Activated CD8-positive, alpha-beta T cell treated with anti-CD3 and anti-CD28 coated beads for 36 hours (primary cell): ENCODE data around the gene MPPED1. TPM values are rescaled to one million over a fixed set of nuclear protein-coding genes. Genes with fewer than 3 reads are reported as not detected.

Experiments used
- ATAC-seq: fragments of 200-7000 bp; cut with Tn5 transposase; one replicate; pipeline ENCODE4 v1.10.0; 2021; ENCODE audit warnings: mild to moderate bottlenecking, moderate library complexity
- CTCF ChIA-PET: fragments of 350-600 bp; sonication (Branson Sonifier 250); formaldehyde crosslinking; loops from one replicate; lab custom pipeline; 2021; ENCODE audit warnings: antibody characterized with exemption; lab: Charles Lee
- POLR2A ChIA-PET: fragments of 350-600 bp; sonication (Branson Sonifier 250); formaldehyde crosslinking; loops from one replicate; lab custom pipeline; 2021; ENCODE audit warnings: antibody characterized with exemption; lab: Charles Lee
- DNase-seq: peaks from one replicate; pipeline ENCODE4 v3.0.0-alpha.2; 2020
- H3K27ac Mint-ChIP-seq: one replicate; pipeline ENCODE4 v1.8.0; 2021; ENCODE audit warnings: mild to moderate bottlenecking, mixed read lengths
- H3K27me3 Mint-ChIP-seq: one replicate; pipeline ENCODE4 v1.8.0; 2021; ENCODE audit warnings: mixed read lengths
- H3K36me3 Mint-ChIP-seq: one replicate; pipeline ENCODE4 v1.8.0; 2021; ENCODE audit warnings: low read depth, mixed read lengths
- H3K4me1 Mint-ChIP-seq: one replicate; pipeline ENCODE4 v1.8.0; 2021; ENCODE audit warnings: low read depth, mixed read lengths
- H3K4me3 Mint-ChIP-seq: one replicate; pipeline ENCODE4 v1.8.0; 2021; ENCODE audit warnings: mild to moderate bottlenecking, moderate library complexity, mixed read lengths
- H3K9me3 Mint-ChIP-seq: one replicate; pipeline ENCODE4 v1.8.0; 2021; ENCODE audit warnings: mixed read lengths
- intact Hi-C: fragments of 100-400 bp; cut with micrococcal nuclease; formaldehyde crosslinking; loops from one replicate; pipeline ENCODE4 v1.10.0; 2022
- total RNA-seq, 2 experiments: library from RNA; stranded (reverse); gene quantifications; one replicate each; pipeline ENCODE4 v1.2.3, GENCODE V29; 2021
- TF ChIP-seq, protein P1 (sequence below): fragments of 200-600 bp; IDR thresholded peaks from one replicate; pipeline ENCODE4 v1.8.0; 2022; ENCODE audit warnings: antibody characterized with exemption, mild to moderate bottlenecking

Gene MPPED1
- total RNA-seq, 2 experiments from 2014 or later = not detected

GRCh38 chr22:43474161-43475101, 62.6 kb downstream of the MPPED1 start:
- no peaks in the 10 kb centered on the region for H3K36me3 Mint-ChIP-seq
- H3K4me1 Mint-ChIP-seq = no peaks in the 10 kb centered on the region
- H3K9me3 Mint-ChIP-seq = no peaks in the 10 kb centered on the region
- intact Hi-C loops = no loop called here
- ChIA-PET POLR2A (no interaction called here), CTCF (no interaction called here)
- no peak overlapping the region for H3K27ac Mint-ChIP-seq
- ATAC-seq = no peak
- no peak overlapping the region for H3K4me3 Mint-ChIP-seq
- H3K27me3 Mint-ChIP-seq = peaks cover 7% of the 10 kb centered on the region
- DNase-seq = no peak
- TF ChIP-seq, protein P1, sequence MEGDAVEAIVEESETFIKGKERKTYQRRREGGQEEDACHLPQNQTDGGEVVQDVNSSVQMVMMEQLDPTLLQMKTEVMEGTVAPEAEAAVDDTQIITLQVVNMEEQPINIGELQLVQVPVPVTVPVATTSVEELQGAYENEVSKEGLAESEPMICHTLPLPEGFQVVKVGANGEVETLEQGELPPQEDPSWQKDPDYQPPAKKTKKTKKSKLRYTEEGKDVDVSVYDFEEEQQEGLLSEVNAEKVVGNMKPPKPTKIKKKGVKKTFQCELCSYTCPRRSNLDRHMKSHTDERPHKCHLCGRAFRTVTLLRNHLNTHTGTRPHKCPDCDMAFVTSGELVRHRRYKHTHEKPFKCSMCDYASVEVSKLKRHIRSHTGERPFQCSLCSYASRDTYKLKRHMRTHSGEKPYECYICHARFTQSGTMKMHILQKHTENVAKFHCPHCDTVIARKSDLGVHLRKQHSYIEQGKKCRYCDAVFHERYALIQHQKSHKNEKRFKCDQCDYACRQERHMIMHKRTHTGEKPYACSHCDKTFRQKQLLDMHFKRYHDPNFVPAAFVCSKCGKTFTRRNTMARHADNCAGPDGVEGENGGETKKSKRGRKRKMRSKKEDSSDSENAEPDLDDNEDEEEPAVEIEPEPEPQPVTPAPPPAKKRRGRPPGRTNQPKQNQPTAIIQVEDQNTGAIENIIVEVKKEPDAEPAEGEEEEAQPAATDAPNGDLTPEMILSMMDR = no peak

DNA sequence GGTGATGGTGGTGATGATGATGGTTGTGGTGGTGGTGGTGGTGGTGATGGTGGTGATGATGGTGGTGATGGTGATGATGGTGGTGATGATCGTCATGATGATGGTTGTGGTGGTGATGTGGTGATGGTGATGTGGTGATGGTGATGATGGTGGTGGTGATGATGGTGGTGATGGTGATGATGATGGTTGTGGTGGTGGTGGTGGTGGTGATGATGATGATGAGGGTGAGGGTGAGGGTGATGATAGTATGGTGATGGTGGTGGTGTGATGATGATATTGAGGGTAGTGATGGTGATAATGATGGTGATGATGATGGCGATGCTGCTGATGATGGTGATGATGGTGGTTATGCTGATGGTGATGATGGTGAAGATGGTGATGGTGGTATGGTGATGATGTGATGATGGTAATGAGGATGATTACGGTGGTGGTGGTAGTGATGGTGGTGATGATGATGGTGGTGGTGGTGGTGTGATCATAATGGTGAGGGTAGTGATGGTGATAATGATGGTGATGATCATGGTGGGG, 63.8 kb downstream of the MPPED1 start:
- ATAC-seq (no peak), DNase-seq (no peak)
- ChIA-PET CTCF (no interaction called here), POLR2A (no interaction called here)
- H3K27me3 Mint-ChIP-seq = peaks cover 2% of the 10 kb centered on the region
- intact Hi-C loops = no loop called here
- H3K9me3 Mint-ChIP-seq = no peaks in the 10 kb centered on the region
- H3K4me1 Mint-ChIP-seq = peaks cover 5% of the 10 kb centered on the region
- H3K36me3 Mint-ChIP-seq = no peaks in the 10 kb centered on the region
- H3K4me3 Mint-ChIP-seq = no peak overlapping the region
- no peak overlapping the region for H3K27ac Mint-ChIP-seq
- TF ChIP-seq, protein P1 = no peak

DNA sequence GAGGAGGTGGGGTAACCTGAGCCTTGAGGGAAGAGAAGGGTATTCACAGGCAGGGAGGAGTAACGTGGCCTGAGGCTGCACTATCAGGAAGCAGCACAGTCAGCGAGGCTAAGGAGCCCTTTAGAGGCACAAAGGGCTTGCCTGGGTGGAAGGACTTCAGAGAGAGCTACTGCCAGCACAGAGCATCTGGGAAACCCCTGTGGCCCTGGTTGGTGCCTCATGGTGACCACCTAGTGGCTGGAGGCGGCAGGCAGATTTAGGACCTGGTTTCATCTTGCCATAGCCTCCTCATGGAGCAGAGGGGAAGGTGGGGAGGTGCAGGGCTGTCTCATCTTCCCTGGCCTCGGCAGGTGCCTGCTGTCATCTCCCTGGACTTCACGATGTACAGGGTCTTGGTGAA, 64.5 kb downstream of the MPPED1 start:
- Mint-ChIP-seq H3K36me3 (no peaks in the 10 kb centered on the region), H3K27ac (no peak overlapping the region), H3K4me1 (peaks cover 8% of the 10 kb centered on the region), H3K9me3 (no peaks in the 10 kb centered on the region), H3K4me3 (no peak overlapping the region), H3K27me3 (peaks cover 2% of the 10 kb centered on the region)
- TF ChIP-seq, protein P1 = no peak
- POLR2A ChIA-PET = no interaction called here
- intact Hi-C loops = no loop called here
- DNase-seq = no peak
- CTCF ChIA-PET = no interaction called here
- ATAC-seq = no peak

DNA sequence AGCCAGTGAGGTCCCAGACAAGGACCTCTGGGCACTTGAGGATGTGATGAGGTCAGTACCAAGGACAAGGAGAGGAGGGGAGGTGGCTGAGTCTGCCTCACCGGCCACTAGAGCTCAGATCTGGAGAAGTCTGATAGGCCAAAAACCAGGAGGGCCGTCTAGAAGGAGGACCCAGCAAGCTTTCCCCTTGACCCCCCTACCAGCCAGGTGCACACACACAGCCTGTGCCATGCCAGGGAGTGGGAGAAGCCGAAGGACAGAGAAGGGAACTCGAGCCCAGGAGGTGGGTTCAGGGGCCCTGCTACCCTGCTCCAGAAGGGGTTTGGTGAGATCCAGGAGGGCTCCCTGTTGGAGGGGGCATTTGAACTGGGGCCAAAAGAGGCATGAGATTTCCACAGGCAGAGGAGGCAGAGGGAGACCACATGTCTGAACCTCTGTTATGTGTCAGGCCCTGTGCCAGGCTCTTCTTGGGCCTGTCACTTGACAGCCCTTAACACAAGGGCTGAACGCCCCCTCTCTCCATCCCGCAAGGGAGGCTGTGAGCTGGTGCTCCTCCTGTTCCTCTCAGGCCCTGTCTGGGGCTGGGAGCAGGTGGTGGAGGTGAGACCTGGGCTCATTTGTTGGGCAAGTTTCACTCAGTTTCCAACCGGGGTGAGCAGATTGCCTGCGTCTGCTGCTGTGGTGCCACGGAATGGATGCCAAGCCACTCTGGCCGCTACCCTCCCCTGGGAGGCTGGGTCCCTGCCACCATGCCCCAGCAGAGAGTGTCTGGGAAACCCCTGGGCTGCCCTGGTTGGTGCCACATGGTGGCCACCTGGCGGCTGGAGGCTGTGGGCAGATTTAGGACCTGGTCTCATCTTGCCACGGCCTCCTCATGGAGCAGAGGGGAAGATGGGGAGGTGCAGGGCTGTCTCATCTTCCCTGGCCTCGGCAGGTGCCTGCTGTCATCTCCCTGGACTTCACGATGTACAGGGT, 65.2 kb downstream of the MPPED1 start:
- DNase-seq (no peak), ATAC-seq (no peak)
- peaks cover 2% of the 10 kb centered on the region for H3K27me3 Mint-ChIP-seq
- CTCF ChIA-PET = no interaction called here
- TF ChIP-seq, protein P1 = no peak
- no peaks in the 10 kb centered on the region for H3K36me3 Mint-ChIP-seq
- H3K27ac Mint-ChIP-seq = no peak overlapping the region
- peaks cover 14% of the 10 kb centered on the region for H3K4me1 Mint-ChIP-seq
- POLR2A ChIA-PET = no interaction called here
- H3K9me3 Mint-ChIP-seq = no peaks in the 10 kb centered on the region
- no peak overlapping the region for H3K4me3 Mint-ChIP-seq
- intact Hi-C loops = no loop called here
